GM12864 (cell line): Measurements from ENCODE around the gene MRPL58.

Experiments
- DNase-seq: peaks from one replicate; pipeline ENCODE4 v3.0.0-alpha.2; 2011; ENCODE audit warnings: low read depth
- H3K4me3 ChIP-seq: 2 replicates; pipeline ENCODE4 v1.5.1; 2011; ENCODE audit warnings: mild to moderate bottlenecking, low read depth, low read length, control low read depth
- CTCF ChIP-seq: IDR thresholded peaks from 2 replicates; pipeline ENCODE4 v1.5.1; 2011; ENCODE audit warnings: low read depth, mild to moderate bottlenecking, moderate library complexity, low read length, control low read depth, inconsistent platforms; ENCODE audit errors: missing control alignments

Gene MRPL58

DNA sequence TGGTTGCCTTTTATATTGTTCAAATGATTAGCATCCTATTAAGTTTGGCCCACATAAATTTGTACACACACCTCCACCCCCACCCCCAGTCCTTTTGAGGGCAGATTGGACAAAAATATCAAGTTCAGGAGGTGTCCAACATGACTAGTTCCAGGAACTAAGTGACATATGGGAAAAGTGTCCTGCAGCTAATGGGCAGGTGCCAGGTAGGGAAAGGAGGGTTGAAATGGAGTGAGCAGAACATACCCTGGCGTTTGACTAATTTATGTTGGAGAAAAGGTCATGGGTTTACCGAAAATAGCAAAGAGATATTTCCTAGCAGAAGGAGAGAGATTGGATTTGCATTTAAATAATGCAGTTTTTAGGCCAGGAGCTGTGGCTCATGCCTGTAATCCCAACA, 39.5 kb downstream of the MRPL58 start:
- H3K4me3 ChIP-seq = no peak overlapping the region
- no peak for DNase-seq
- no peak for TF ChIP-seq CTCF

DNA sequence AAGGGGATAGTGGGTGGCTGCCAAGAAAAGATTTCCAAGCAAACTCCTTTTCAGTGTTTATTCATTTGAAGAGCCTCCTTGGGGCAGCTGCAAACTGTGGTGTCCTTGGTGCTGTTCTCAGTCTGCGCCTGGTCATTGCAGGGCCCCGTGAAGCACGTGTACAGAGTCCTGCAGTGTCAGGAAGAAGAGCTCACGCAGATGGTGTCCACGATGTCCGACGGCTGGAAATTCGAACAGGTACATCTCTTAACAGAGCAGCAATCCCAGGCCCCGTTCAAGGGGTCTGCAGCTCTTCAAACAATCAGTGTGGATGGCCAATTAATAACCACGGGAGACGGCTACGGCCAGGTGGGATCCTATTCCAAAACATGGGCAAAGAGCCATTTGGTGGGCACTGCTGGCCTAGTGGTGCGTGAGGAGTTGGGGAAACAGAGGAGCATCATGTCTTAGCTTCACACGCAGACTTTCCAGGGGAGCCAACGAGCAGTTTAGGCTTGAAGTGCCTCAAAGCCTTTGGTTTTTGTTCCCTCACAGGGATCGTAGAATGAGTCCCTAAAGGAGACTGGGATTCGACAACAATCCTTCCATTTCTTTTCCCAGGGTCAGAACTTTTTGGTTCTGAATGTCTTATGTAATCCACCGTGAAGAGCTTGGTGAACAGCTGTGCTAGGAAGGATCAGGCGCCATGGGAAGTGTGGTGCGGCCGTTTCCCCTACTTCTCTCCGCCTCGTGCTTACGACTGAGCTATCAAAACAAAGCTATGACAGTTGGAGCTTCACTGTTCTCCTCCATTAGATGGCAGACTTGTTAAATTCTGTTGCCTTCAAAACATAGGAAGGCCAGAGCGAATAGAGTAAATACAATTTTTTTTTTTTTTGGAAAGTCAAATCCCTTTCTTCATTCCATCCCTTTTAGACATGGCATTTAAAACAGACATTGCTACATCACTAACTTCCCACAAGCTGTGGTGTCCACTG, 47.2 kb downstream of the MRPL58 start:
- DNase-seq = no peak
- no peak overlapping the region for H3K4me3 ChIP-seq
- no peak for TF ChIP-seq CTCF

DNA sequence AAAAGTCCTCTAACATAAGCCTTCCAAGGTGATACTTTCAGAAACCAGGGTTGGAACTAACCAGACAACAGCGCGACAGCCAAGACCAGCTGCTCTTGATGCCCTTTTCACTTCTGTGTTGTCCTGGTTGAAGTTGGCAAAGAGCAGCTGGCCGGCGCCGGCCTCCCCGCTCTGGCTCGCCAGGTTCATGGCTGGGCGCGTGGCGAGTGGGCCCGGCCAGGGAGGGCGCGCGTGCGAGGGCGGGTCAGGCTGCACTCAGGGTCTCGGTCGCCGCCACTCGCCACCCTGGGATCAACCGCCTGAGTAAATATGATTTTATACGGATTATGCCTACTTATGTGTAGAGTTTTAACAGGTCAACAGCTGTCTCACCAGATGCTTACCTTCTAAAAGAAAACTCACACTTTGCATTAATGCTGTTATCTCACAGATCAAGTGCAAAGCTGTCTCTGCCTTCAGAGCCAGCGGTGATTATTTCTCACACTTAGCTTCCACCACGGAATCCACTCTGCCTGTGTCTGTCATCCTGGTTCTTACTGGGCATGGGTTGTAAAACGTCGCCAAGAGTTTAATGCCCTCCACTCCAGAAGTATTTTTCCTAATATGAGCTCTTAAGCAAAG, 48.1 kb downstream of the MRPL58 start:
- H3K4me3 ChIP-seq = no peak overlapping the region
- no peak for DNase-seq
- TF ChIP-seq CTCF = no peak

DNA sequence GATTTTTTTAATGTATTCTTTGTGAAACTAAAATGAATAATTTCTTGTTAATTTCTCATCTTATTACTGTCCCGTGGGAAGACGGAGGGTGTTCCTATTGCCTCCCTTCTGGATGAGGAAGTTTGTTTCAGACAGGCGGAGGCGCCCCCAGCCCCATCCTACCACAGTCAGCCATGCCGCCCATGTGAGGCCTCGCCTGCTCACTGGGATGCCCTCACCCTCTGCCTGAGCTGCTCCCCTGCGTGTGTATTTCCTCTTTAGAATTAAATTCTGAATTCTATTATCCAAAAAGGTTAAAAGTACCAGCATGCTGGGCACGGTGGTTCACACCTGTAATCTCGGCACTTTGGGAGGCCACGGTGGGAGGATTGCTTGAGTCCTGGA, 48.6 kb downstream of the MRPL58 start:
- no peak overlapping the region for H3K4me3 ChIP-seq
- DNase-seq = no peak
- no peak for TF ChIP-seq CTCF

GRCh38 chr17:75061618-75062017, 49.1 kb downstream of the MRPL58 start:
- no peak for TF ChIP-seq CTCF
- no peak overlapping the region for H3K4me3 ChIP-seq
- DNase-seq = no peak

DNA sequence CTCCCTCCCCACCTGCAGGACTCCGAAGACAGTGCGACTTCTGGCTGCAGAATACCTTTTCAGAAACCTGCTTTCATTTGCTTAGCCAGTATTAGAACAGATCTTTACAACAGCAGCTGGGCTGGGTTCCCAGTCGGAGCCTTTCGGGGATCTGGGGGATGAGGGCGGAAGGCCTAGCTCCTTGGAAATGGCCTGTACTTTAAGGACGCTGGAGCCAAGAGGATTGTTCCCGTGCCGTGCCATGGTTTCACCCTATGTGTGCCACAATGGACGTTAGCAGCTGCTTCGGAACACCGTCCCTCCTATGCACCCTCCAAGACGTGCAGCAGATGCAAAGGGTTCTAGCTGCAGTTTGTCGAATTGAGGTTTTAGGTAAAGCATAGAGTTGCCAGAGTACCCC, 50.7 kb downstream of the MRPL58 start:
- no peak for TF ChIP-seq CTCF
- H3K4me3 ChIP-seq = no peak overlapping the region
- DNase-seq = no peak
